HepG2 (cell line): ENCODE measurements around the gene JMJD8. TPM values are rescaled to one million over a fixed set of nuclear protein-coding genes. Genes with fewer than 3 reads are reported as not detected.

Experiments
- BORCS8-MEF2B ChIP-seq: sonication (generic); formaldehyde crosslinking; IDR thresholded peaks from 2 replicates; pipeline ENCODE4 v1.8.0; 2022; ENCODE audit warnings: mild to moderate bottlenecking, missing genetic modification reagents
- CBFB ChIP-seq: sonication (generic); formaldehyde crosslinking; IDR thresholded peaks from 2 replicates; pipeline ENCODE4 v1.4.0; 2020; ENCODE audit warnings: missing genetic modification reagents
- FOXK1 ChIP-seq: sonication (generic); formaldehyde crosslinking; IDR thresholded peaks from 2 replicates; pipeline ENCODE4 v1.4.0; 2020; ENCODE audit warnings: low read depth, missing genetic modification reagents, borderline replicate concordance
- FOXK2 ChIP-seq: fragments of 450-650 bp; IDR thresholded peaks from 2 replicates; pipeline ENCODE4 v1.6.1; 2016
- PHF5A ChIP-seq: IDR thresholded peaks from one replicate; pipeline ENCODE4 v1.6.1; 2018; ENCODE audit warnings: low read depth, missing genetic modification reagents; ENCODE audit not compliant: unreplicated experiment
- RBM22 ChIP-seq: fragments of 200-400 bp; formaldehyde crosslinking; optimal IDR thresholded peaks from 2 replicates; pipeline ENCODE3; 2017; ENCODE audit warnings: mild to moderate bottlenecking, low read length, moderate library complexity
- TAF15 ChIP-seq: fragments of 200-400 bp; formaldehyde crosslinking; IDR thresholded peaks from one replicate; pipeline ENCODE4 v1.6.1; 2018; ENCODE audit warnings: mild to moderate bottlenecking, low read depth, low read length; ENCODE audit not compliant: poor library complexity, severe bottlenecking
- ZNF569 ChIP-seq: sonication (generic); formaldehyde crosslinking; IDR thresholded peaks from 2 replicates; pipeline ENCODE4 v1.5.0; 2020; ENCODE audit warnings: mild to moderate bottlenecking, missing genetic modification reagents, moderate library complexity, borderline replicate concordance
- ZNF83 ChIP-seq: sonication (generic); formaldehyde crosslinking; IDR thresholded peaks from 2 replicates; pipeline ENCODE4 v1.4.0; 2020; ENCODE audit warnings: missing genetic modification reagents, mild to moderate bottlenecking, borderline replicate concordance
- polyA plus RNA-seq, 8 experiments: library from polyadenylated mRNA; depleted of rRNA in 3 of 8; stranded (reverse) in 7 of 8; unstranded in 1 of 8; fragments of >200 nt; fragmentation: Illumina TruSeq in 4 of 8; extraction: Trizol in 4 of 8; gene quantifications; 2 replicates each; pipeline versions ENCODE4 v1.2.1 to v1.2.3, GENCODE V29; 2011 to 2016; ENCODE audit warnings: low read depth in 4 of 8, missing spikeins in 1 of 8, mixed read lengths in 1 of 8; ENCODE audit not compliant: insufficient read depth in 1 of 8
- total RNA-seq, 5 experiments: library from RNA; depleted of rRNA; stranded (reverse); fragments of >200 nt; fragmentation: Illumina TruSeq; extraction: Trizol; gene quantifications; 2 replicates each; pipeline ENCODE4 v1.2.3, GENCODE V29; 2016; ENCODE audit warnings: low read depth in 1 of 5
- TF ChIP-seq, protein P1 (sequence below): sonication (generic); formaldehyde crosslinking; IDR thresholded peaks from 2 replicates; pipeline ENCODE4 v1.5.1; 2020; ENCODE audit warnings: missing genetic modification reagents, mild to moderate bottlenecking, borderline replicate concordance
- TF ChIP-seq, protein P2 (sequence below): sonication (generic); formaldehyde crosslinking; IDR thresholded peaks from 2 replicates; pipeline ENCODE4 v1.4.0; 2020; ENCODE audit warnings: missing genetic modification reagents
- TF ChIP-seq, protein P3 (sequence below): IDR thresholded peaks from 2 replicates; pipeline ENCODE4 v1.6.1; 2016; ENCODE audit warnings: low read depth, borderline replicate concordance
- TF ChIP-seq, protein P4 (sequence below): sonication (generic); formaldehyde crosslinking; IDR thresholded peaks from 2 replicates; pipeline ENCODE4 v1.5.0; 2020; ENCODE audit warnings: mild to moderate bottlenecking, missing genetic modification reagents, borderline replicate concordance
- TF ChIP-seq, protein P5 (sequence below): sonication (generic); formaldehyde crosslinking; IDR thresholded peaks from 2 replicates; pipeline ENCODE4 v1.4.0; 2020; ENCODE audit warnings: mild to moderate bottlenecking, missing genetic modification reagents

Gene JMJD8
- total and polyA plus RNA-seq, 2 of the 13 experiments (the other 11 are each of a cell fraction or from before 2014, with no cell fraction given), result 2.6 to 11.8 TPM

DNA sequence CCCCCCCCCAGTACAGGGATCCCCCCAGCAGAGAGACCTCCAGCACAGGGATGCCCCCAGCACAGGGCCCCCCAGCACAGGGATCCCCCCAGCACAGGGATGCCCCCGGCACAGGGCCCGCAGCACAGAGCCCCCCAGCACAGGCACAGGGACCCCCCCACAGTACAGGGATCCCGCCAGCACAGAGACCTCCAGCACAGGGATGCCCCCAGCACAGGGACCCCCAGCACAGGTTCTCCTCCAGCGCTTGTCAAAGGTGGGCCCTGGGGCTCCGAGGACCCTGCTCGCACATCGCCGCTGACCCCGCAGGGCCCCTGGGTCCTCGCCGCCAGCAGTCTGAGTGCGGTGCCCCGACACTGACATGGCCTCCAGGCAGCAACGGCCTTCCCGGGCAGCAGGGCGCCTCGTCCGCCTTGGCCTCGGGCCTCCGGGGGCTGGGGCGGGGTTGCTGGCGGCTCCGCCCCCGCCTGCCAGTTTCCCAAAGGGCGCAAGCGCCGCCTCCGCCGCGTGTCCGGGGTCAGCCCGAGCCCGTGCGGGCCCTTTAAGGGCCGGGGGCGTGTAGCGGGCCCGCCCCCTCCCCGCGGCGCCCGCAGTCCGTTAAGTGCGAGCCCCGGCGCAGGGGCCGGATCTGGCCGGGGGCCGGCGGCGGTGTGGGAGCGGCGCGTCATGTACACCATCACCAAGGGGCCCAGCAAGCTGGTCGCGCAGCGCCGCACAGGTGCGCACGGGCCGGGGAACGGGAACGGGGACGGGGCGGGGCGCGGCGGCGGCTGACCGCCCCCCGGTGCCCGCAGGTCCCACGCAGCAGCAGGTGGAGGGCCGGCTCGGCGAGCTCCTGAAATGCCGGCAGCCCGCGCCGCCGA, 42.6 kb downstream of the JMJD8 start, which contains the start of gene MCRIP2 (continued):
- TF ChIP-seq, protein P1, sequence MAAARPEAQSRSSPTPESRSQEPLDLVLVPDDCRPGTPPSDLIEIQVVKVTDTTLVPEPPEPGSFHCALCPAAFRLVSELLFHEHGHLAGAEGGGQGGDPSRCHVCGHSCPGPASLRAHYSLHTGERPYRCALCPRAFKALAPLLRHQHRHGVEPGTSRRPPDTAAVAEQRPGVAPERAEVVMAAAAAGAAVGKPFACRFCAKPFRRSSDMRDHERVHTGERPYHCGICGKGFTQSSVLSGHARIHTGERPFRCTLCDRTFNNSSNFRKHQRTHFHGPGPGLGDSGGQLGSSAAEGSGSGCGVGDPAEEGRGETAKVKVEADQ, result 0 out of 2 replicates have a peak, but pooled peaks have one; percentile 2
- TF ChIP-seq ZNF569 (CRISPR knock-in tag) (no peak), PHF5A (CRISPR knock-in tag) (peak; percentile 31), BORCS8-MEF2B (peak; percentile 61; the same call in 1 of the 2 replicates), FOXK2 (no peak), RBM22 (no peak), CBFB (CRISPR knock-in tag) (no peak; the same call in 1 of the 2 replicates), FOXK1 (CRISPR knock-in tag) (0 out of 2 replicates have a peak, but pooled peaks have one; percentile 33), ZNF83 (no peak), TAF15 (peak; percentile 31)
- TF ChIP-seq, protein P2, sequence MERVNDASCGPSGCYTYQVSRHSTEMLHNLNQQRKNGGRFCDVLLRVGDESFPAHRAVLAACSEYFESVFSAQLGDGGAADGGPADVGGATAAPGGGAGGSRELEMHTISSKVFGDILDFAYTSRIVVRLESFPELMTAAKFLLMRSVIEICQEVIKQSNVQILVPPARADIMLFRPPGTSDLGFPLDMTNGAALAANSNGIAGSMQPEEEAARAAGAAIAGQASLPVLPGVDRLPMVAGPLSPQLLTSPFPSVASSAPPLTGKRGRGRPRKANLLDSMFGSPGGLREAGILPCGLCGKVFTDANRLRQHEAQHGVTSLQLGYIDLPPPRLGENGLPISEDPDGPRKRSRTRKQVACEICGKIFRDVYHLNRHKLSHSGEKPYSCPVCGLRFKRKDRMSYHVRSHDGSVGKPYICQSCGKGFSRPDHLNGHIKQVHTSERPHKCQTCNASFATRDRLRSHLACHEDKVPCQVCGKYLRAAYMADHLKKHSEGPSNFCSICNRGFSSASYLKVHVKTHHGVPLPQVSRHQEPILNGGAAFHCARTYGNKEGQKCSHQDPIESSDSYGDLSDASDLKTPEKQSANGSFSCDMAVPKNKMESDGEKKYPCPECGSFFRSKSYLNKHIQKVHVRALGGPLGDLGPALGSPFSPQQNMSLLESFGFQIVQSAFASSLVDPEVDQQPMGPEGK (CRISPR knock-in tag), result peak; percentile 87
- TF ChIP-seq, protein P3, sequence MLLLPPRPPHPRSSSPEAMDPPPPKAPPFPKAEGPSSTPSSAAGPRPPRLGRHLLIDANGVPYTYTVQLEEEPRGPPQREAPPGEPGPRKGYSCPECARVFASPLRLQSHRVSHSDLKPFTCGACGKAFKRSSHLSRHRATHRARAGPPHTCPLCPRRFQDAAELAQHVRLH (CRISPR knock-in tag), result peak; percentile 29; the same call in 1 of the 2 replicates
- TF ChIP-seq, protein P4, sequence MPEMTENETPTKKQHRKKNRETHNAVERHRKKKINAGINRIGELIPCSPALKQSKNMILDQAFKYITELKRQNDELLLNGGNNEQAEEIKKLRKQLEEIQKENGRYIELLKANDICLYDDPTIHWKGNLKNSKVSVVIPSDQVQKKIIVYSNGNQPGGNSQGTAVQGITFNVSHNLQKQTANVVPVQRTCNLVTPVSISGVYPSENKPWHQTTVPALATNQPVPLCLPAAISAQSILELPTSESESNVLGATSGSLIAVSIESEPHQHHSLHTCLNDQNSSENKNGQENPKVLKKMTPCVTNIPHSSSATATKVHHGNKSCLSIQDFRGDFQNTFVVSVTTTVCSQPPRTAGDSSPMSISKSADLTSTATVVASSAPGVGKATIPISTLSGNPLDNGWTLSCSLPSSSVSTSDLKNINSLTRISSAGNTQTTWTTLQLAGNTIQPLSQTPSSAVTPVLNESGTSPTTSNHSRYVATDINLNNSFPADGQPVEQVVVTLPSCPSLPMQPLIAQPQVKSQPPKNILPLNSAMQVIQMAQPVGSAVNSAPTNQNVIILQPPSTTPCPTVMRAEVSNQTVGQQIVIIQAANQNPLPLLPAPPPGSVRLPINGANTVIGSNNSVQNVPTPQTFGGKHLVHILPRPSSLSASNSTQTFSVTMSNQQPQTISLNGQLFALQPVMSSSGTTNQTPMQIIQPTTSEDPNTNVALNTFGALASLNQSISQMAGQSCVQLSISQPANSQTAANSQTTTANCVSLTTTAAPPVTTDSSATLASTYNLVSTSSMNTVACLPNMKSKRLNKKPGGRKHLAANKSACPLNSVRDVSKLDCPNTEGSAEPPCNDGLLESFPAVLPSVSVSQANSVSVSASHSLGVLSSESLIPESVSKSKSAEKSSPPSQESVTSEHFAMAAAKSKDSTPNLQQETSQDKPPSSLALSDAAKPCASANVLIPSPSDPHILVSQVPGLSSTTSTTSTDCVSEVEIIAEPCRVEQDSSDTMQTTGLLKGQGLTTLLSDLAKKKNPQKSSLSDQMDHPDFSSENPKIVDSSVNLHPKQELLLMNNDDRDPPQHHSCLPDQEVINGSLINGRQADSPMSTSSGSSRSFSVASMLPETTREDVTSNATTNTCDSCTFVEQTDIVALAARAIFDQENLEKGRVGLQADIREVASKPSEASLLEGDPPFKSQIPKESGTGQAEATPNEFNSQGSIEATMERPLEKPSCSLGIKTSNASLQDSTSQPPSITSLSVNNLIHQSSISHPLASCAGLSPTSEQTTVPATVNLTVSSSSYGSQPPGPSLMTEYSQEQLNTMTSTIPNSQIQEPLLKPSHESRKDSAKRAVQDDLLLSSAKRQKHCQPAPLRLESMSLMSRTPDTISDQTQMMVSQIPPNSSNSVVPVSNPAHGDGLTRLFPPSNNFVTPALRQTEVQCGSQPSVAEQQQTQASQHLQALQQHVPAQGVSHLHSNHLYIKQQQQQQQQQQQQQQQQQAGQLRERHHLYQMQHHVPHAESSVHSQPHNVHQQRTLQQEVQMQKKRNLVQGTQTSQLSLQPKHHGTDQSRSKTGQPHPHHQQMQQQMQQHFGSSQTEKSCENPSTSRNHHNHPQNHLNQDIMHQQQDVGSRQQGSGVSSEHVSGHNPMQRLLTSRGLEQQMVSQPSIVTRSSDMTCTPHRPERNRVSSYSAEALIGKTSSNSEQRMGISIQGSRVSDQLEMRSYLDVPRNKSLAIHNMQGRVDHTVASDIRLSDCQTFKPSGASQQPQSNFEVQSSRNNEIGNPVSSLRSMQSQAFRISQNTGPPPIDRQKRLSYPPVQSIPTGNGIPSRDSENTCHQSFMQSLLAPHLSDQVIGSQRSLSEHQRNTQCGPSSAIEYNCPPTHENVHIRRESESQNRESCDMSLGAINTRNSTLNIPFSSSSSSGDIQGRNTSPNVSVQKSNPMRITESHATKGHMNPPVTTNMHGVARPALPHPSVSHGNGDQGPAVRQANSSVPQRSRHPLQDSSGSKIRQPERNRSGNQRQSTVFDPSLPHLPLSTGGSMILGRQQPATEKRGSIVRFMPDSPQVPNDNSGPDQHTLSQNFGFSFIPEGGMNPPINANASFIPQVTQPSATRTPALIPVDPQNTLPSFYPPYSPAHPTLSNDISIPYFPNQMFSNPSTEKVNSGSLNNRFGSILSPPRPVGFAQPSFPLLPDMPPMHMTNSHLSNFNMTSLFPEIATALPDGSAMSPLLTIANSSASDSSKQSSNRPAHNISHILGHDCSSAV, result no peak
- TF ChIP-seq, protein P5, sequence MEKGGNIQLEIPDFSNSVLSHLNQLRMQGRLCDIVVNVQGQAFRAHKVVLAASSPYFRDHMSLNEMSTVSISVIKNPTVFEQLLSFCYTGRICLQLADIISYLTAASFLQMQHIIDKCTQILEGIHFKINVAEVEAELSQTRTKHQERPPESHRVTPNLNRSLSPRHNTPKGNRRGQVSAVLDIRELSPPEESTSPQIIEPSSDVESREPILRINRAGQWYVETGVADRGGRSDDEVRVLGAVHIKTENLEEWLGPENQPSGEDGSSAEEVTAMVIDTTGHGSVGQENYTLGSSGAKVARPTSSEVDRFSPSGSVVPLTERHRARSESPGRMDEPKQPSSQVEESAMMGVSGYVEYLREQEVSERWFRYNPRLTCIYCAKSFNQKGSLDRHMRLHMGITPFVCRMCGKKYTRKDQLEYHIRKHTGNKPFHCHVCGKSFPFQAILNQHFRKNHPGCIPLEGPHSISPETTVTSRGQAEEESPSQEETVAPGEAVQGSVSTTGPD (CRISPR knock-in tag), result no peak
